ENCODE measurements around the gene FILIP1L.

FILIP1L gene

DNA sequence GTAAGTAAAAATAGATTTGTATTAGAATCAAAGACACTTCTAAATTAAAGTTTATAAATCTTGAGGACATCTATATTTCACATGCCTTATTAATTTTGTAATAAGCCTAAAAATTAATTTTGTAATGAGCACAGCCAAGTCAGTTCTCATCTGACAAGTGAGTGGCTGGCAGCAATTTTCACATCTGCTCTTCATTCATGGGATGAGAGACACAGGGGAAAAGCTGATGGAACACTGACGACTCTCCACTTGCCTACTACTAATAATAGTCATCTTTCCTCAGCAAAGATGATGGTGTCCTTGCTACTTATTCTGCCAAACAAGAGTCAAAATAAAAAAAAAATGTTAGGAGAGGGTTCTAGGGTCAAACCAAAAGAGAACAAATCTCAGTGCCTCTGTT is 311.0 kb downstream of the FILIP1L start:
- no peaks in the 10 kb centered on the region for H3K36me3 ChIP-seq (ENCODE audit: control insufficient read depth, insufficient read depth, low read length)
- H3K4me1 ChIP-seq (ENCODE audit: control insufficient read depth, insufficient read depth, low read length, poor library complexity, severe bottlenecking): no peaks in the 10 kb centered on the region
- no peak overlapping the region for H3K27ac ChIP-seq (ENCODE audit: insufficient read depth, low read length, poor library complexity, severe bottlenecking)
- no peaks in the 10 kb centered on the region for H3K9me3 ChIP-seq (ENCODE audit: control insufficient read depth, low read length)
- H3K4me3 ChIP-seq (ENCODE audit: insufficient read depth, low read depth, low read length, poor library complexity, severe bottlenecking): no peak overlapping the region
- no peak for DNase-seq
- no peaks in the 10 kb centered on the region for H3K27me3 ChIP-seq (replicated peaks; ENCODE audit: control insufficient read depth, insufficient read depth, low read length, poor library complexity, severe bottlenecking)

DNA sequence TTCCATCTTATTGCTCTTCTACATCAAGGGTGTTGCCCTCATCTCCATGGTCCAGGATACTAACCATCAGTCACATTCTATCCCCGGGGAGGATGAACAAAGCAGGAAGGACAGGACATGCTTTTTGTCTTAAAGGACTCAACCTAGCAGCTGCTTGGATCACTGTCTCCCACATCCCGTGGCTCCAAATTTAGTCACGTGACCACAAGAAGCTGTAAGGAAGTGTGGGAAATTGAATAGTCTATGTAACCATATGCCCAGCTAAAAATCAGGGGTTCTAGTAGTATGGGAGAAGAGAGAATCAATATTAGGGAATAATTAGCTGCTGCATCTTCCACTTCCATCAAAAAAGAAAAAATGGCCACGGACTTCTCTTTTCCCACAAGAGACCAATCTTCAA is 314.9 kb downstream of the FILIP1L start:
- Histone ChIP-seq H3K36me3 (ENCODE audit: control insufficient read depth, insufficient read depth, low read length) (no peaks in the 10 kb centered on the region), H3K27me3 (replicated peaks; ENCODE audit: control insufficient read depth, insufficient read depth, low read length, poor library complexity, severe bottlenecking) (no peaks in the 10 kb centered on the region), H3K9me3 (ENCODE audit: control insufficient read depth, low read length) (no peaks in the 10 kb centered on the region), H3K4me1 (ENCODE audit: control insufficient read depth, insufficient read depth, low read length, poor library complexity, severe bottlenecking) (no peaks in the 10 kb centered on the region), H3K27ac (ENCODE audit: insufficient read depth, low read length, poor library complexity, severe bottlenecking) (no peak overlapping the region), H3K4me3 (ENCODE audit: insufficient read depth, low read depth, low read length, poor library complexity, severe bottlenecking) (no peak overlapping the region)
- DNase-seq: no peak

DNA sequence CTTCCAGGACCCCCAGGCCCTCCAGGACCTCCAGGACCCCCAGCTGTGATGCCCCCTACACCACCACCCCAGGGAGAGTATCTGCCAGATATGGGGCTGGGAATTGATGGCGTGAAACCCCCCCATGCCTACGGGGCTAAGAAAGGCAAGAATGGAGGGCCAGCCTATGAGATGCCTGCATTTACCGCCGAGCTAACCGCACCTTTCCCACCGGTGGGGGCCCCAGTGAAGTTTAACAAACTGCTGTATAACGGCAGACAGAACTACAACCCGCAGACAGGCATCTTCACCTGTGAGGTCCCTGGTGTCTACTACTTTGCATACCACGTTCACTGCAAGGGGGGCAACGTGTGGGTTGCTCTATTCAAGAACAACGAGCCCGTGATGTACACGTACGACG is 318.7 kb downstream of the FILIP1L start:
- H3K27me3 ChIP-seq (replicated peaks; ENCODE audit: control insufficient read depth, insufficient read depth, low read length, poor library complexity, severe bottlenecking): no peaks in the 10 kb centered on the region
- H3K27ac ChIP-seq (ENCODE audit: insufficient read depth, low read length, poor library complexity, severe bottlenecking): no peak overlapping the region
- DNase-seq: no peak
- H3K36me3 ChIP-seq (ENCODE audit: control insufficient read depth, insufficient read depth, low read length): no peaks in the 10 kb centered on the region
- H3K4me3 ChIP-seq (ENCODE audit: insufficient read depth, low read depth, low read length, poor library complexity, severe bottlenecking): no peak overlapping the region
- H3K9me3 ChIP-seq (ENCODE audit: control insufficient read depth, low read length): no peaks in the 10 kb centered on the region
- no peaks in the 10 kb centered on the region for H3K4me1 ChIP-seq (ENCODE audit: control insufficient read depth, insufficient read depth, low read length, poor library complexity, severe bottlenecking)

DNA sequence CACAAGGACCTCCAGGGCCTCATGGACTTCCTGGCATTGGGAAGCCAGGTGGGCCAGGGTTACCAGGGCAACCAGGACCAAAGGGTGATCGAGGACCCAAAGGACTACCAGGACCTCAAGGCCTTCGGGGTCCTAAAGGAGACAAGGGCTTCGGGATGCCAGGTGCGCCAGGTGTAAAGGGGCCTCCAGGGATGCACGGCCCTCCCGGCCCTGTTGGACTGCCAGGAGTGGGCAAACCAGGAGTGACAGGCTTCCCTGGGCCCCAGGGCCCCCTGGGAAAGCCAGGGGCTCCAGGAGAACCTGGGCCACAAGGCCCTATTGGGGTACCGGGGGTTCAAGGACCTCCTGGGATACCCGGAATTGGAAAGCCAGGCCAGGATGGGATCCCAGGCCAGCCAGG is 319.8 kb downstream of the FILIP1L start:
- Histone ChIP-seq H3K4me1 (ENCODE audit: control insufficient read depth, insufficient read depth, low read length, poor library complexity, severe bottlenecking) (no peaks in the 10 kb centered on the region), H3K27ac (ENCODE audit: insufficient read depth, low read length, poor library complexity, severe bottlenecking) (no peak overlapping the region), H3K9me3 (ENCODE audit: control insufficient read depth, low read length) (no peaks in the 10 kb centered on the region), H3K27me3 (replicated peaks; ENCODE audit: control insufficient read depth, insufficient read depth, low read length, poor library complexity, severe bottlenecking) (no peaks in the 10 kb centered on the region), H3K4me3 (ENCODE audit: insufficient read depth, low read depth, low read length, poor library complexity, severe bottlenecking) (no peak overlapping the region), H3K36me3 (ENCODE audit: control insufficient read depth, insufficient read depth, low read length) (no peaks in the 10 kb centered on the region)
- DNase-seq: no peak

DNA sequence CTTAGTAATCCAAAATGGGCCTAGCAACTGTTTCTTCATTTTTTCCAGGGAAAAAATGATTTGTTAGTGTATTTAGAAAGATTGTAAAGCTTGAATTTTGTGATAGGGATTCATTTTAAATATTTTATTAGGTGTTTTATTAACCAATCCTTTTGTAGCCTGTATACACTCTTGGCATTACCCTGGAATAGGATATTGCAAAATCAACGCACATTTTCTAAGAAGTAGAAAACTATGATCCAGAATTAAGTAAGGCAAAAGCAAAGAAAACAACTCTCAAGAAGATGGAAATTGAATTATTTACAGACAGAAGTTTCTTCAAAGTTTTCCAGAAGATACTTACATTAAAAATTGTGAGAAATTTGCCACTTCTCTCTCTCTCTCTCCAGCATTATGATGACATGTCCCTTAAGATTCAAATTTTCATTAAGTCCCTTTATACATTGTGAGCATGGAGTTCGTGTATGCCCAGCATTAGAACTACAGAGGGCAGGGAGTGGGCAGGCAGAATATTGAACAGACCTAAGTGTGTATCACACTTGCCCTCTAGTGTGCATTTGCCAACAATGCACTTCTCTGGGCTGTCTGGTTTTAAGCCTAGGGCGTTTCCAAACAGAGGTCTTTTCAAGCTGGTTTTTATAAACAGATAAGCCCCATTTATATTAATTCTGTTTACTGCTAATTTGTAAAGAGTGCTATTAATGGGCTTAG is 325.1 kb downstream of the FILIP1L start:
- H3K36me3 ChIP-seq (ENCODE audit: control insufficient read depth, insufficient read depth, low read length): no peaks in the 10 kb centered on the region
- H3K27me3 ChIP-seq (replicated peaks; ENCODE audit: control insufficient read depth, insufficient read depth, low read length, poor library complexity, severe bottlenecking): no peaks in the 10 kb centered on the region
- no peaks in the 10 kb centered on the region for H3K9me3 ChIP-seq (ENCODE audit: control insufficient read depth, low read length)
- H3K27ac ChIP-seq (ENCODE audit: insufficient read depth, low read length, poor library complexity, severe bottlenecking): no peak overlapping the region
- H3K4me1 ChIP-seq (ENCODE audit: control insufficient read depth, insufficient read depth, low read length, poor library complexity, severe bottlenecking): no peaks in the 10 kb centered on the region
- no peak for DNase-seq
- no peak overlapping the region for H3K4me3 ChIP-seq (ENCODE audit: insufficient read depth, low read depth, low read length, poor library complexity, severe bottlenecking)
